ENCODE measurements around the gene UNC5C. TPM values are rescaled to one million over a fixed set of nuclear protein-coding genes. Genes with fewer than 3 reads are reported as not detected.

Gene UNC5C
- total RNA-seq, 1 experiment from 2014 or later, result not detected

- intact Hi-C loops (cut with micrococcal nuclease; ENCODE audit: unreplicated experiment), result no loop called here
- no peaks in the 10 kb centered on the region for H3K27me3 ChIP-seq (replicated peaks; ENCODE audit: control insufficient read depth, insufficient read depth, low read length)
- peaks cover under 1% of the 10 kb centered on the region for H3K9me3 Mint-ChIP-seq (ENCODE audit: unreplicated experiment)
- H3K36me3 ChIP-seq (ENCODE audit: control insufficient read depth, insufficient read depth, low read length), result no peaks in the 10 kb centered on the region
- H3K36me3 Mint-ChIP-seq (ENCODE audit: insufficient read depth, unreplicated experiment), result no peaks in the 10 kb centered on the region
- H3K27ac Mint-ChIP-seq (ENCODE audit: unreplicated experiment), result no peak overlapping the region
- peaks cover 13% of the 10 kb centered on the region for H3K4me1 ChIP-seq
- CTCF ChIA-PET, result no interaction called here
- no peak overlapping the region for H3K4me3 Mint-ChIP-seq (ENCODE audit: unreplicated experiment)
- POLR2A ChIA-PET, result no interaction called here
- no TSS peak for BruUV-seq (replicated peaks)
- H3K27me3 Mint-ChIP-seq (ENCODE audit: insufficient read depth, unreplicated experiment), result no peaks in the 10 kb centered on the region
- no peaks in the 10 kb centered on the region for H3K4me1 Mint-ChIP-seq (ENCODE audit: low read depth, unreplicated experiment)
- no peak overlapping the region for H3K4me3 ChIP-seq (ENCODE audit: low read depth, low read length)
- TF ChIP-seq CTCF (IDR thresholded peaks at IDR 0.05; ENCODE audit: insufficient read depth in 1 of 2, low read depth in 1 of 2, low read length in 1 of 2, severe bottlenecking in 1 of 2, unreplicated experiment in 1 of 2), result no peak
- DNase-seq, result no peak
- peaks cover 4% of the 10 kb centered on the region; the same call in 1 of the 2 replicates for H3K9me3 ChIP-seq
These were observed 255.8 kb downstream of the UNC5C start for GRCh38 chr4:95293014-95293413.

- Histone ChIP-seq H3K4me3 (ENCODE audit: low read depth, low read length) (no peak overlapping the region), H3K4me1 (peaks cover 13% of the 10 kb centered on the region), H3K36me3 (ENCODE audit: control insufficient read depth, insufficient read depth, low read length) (no peaks in the 10 kb centered on the region), H3K27me3 (replicated peaks; ENCODE audit: control insufficient read depth, insufficient read depth, low read length) (no peaks in the 10 kb centered on the region), H3K9me3 (peaks cover 4% of the 10 kb centered on the region; the same call in 1 of the 2 replicates)
- no peaks in the 10 kb centered on the region for H3K27me3 Mint-ChIP-seq (ENCODE audit: insufficient read depth, unreplicated experiment)
- no peak for TF ChIP-seq CTCF (IDR thresholded peaks at IDR 0.05; ENCODE audit: insufficient read depth in 1 of 2, low read depth in 1 of 2, low read length in 1 of 2, severe bottlenecking in 1 of 2, unreplicated experiment in 1 of 2)
- no peak overlapping the region for H3K4me3 Mint-ChIP-seq (ENCODE audit: unreplicated experiment)
- H3K4me1 Mint-ChIP-seq (ENCODE audit: low read depth, unreplicated experiment), result no peaks in the 10 kb centered on the region
- no peaks in the 10 kb centered on the region for H3K36me3 Mint-ChIP-seq (ENCODE audit: insufficient read depth, unreplicated experiment)
- ChIA-PET POLR2A (no interaction called here), CTCF (no interaction called here)
- no peak for DNase-seq
- H3K27ac Mint-ChIP-seq (ENCODE audit: unreplicated experiment), result no peak overlapping the region
- no peaks in the 10 kb centered on the region for H3K9me3 Mint-ChIP-seq (ENCODE audit: unreplicated experiment)
- intact Hi-C loops (cut with micrococcal nuclease; ENCODE audit: unreplicated experiment), result no loop called here
- BruUV-seq (replicated peaks), result no TSS peak
These were observed 258.1 kb downstream of the UNC5C start for GRCh38 chr4:95290702-95291101.

- DNase-seq, result no peak
- Mint-ChIP-seq H3K36me3 (ENCODE audit: insufficient read depth, unreplicated experiment) (no peaks in the 10 kb centered on the region), H3K9me3 (ENCODE audit: unreplicated experiment) (no peaks in the 10 kb centered on the region), H3K4me1 (ENCODE audit: low read depth, unreplicated experiment) (no peaks in the 10 kb centered on the region), H3K27me3 (ENCODE audit: insufficient read depth, unreplicated experiment) (no peaks in the 10 kb centered on the region), H3K27ac (ENCODE audit: unreplicated experiment) (no peak overlapping the region), H3K4me3 (ENCODE audit: unreplicated experiment) (no peak overlapping the region)
- CTCF ChIA-PET, result no interaction called here
- POLR2A ChIA-PET, result no interaction called here
- Histone ChIP-seq H3K4me3 (ENCODE audit: low read depth, low read length) (no peak overlapping the region), H3K9me3 (peaks cover 4% of the 10 kb centered on the region; the same call in 1 of the 2 replicates), H3K36me3 (ENCODE audit: control insufficient read depth, insufficient read depth, low read length) (no peaks in the 10 kb centered on the region), H3K27me3 (replicated peaks; ENCODE audit: control insufficient read depth, insufficient read depth, low read length) (no peaks in the 10 kb centered on the region), H3K4me1 (peaks cover 13% of the 10 kb centered on the region)
- TF ChIP-seq CTCF (IDR thresholded peaks at IDR 0.05; ENCODE audit: insufficient read depth in 1 of 2, low read depth in 1 of 2, low read length in 1 of 2, severe bottlenecking in 1 of 2, unreplicated experiment in 1 of 2), result no peak
- intact Hi-C loops (cut with micrococcal nuclease; ENCODE audit: unreplicated experiment), result no loop called here
- BruUV-seq (replicated peaks), result no TSS peak
These were observed 259.6 kb downstream of the UNC5C start for GRCh38 chr4:95289028-95289634.
